ENCODE results near the gene HDAC4.

DNA sequence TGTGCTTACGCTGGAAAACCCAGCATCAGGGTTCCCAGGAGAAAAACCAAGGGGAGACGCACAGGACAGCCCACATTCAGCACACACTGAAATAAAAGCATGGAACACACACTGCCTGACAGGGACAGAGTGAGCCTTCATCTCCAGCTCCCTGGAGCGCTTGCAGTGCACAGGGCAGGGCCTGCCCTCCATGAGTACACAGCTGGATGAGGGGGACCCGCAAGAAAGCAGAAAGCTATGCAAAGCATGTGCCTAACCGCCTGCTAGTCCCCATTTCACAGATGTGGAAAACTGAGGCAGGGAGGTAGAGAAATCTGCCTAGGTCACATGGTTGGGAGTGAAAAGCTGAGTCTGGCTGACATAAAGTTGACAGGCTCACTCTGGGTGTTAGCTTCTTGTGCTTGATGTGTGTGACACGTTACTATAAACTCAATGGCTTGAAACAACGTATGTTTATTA is 187.1 kb downstream of the HDAC4 start:
- TF ChIP-seq NFYB (IDR thresholded peaks at IDR 0.05; ENCODE audit: insufficient read depth, low read depth, low read length) = no peak
- TF ChIP-seq POLR2AphosphoS5 (IDR thresholded peaks at IDR 0.05; ENCODE audit: low read length) = no peak
- TF ChIP-seq EP300 (IDR thresholded peaks at IDR 0.05; ENCODE audit: borderline replicate concordance in 1 of 2, control insufficient read depth in 1 of 2, low read depth in 2 of 2, low read length in 2 of 2) = no peak
- TF ChIP-seq, protein P1, sequence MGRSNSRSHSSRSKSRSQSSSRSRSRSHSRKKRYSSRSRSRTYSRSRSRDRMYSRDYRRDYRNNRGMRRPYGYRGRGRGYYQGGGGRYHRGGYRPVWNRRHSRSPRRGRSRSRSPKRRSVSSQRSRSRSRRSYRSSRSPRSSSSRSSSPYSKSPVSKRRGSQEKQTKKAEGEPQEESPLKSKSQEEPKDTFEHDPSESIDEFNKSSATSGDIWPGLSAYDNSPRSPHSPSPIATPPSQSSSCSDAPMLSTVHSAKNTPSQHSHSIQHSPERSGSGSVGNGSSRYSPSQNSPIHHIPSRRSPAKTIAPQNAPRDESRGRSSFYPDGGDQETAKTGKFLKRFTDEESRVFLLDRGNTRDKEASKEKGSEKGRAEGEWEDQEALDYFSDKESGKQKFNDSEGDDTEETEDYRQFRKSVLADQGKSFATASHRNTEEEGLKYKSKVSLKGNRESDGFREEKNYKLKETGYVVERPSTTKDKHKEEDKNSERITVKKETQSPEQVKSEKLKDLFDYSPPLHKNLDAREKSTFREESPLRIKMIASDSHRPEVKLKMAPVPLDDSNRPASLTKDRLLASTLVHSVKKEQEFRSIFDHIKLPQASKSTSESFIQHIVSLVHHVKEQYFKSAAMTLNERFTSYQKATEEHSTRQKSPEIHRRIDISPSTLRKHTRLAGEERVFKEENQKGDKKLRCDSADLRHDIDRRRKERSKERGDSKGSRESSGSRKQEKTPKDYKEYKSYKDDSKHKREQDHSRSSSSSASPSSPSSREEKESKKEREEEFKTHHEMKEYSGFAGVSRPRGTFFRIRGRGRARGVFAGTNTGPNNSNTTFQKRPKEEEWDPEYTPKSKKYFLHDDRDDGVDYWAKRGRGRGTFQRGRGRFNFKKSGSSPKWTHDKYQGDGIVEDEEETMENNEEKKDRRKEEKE (IDR thresholded peaks at IDR 0.05) = no peak
- TF ChIP-seq POLR2A (IDR thresholded peaks at IDR 0.05; ENCODE audit: low read depth, low read length) = no peak
- TF ChIP-seq, protein P2, sequence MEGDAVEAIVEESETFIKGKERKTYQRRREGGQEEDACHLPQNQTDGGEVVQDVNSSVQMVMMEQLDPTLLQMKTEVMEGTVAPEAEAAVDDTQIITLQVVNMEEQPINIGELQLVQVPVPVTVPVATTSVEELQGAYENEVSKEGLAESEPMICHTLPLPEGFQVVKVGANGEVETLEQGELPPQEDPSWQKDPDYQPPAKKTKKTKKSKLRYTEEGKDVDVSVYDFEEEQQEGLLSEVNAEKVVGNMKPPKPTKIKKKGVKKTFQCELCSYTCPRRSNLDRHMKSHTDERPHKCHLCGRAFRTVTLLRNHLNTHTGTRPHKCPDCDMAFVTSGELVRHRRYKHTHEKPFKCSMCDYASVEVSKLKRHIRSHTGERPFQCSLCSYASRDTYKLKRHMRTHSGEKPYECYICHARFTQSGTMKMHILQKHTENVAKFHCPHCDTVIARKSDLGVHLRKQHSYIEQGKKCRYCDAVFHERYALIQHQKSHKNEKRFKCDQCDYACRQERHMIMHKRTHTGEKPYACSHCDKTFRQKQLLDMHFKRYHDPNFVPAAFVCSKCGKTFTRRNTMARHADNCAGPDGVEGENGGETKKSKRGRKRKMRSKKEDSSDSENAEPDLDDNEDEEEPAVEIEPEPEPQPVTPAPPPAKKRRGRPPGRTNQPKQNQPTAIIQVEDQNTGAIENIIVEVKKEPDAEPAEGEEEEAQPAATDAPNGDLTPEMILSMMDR (IDR thresholded peaks at IDR 0.05 in 2 of 3, conservative IDR thresholded peaks at IDR 0.05 in 1 of 3; ENCODE audit: control insufficient read depth in 2 of 3, extremely low read depth in 1 of 3, insufficient read depth in 1 of 3, low read depth in 3 of 3, low read length in 3 of 3) = no peak

All from GM12878 (cell line).